Prostate gland (tissue), 2 donors: ENCODE results near the gene RPTOR.

Source experiments
- CTCF ChIP-seq, 4 experiments: fragments of 200-600 bp in 2 of 4; fragments of 450-650 bp in 2 of 4; sonication (generic) in 2 of 4; IDR thresholded peaks; 1 replicate in 3 of 4; 2 replicates in 1 of 4; pipeline ENCODE4 v1.5.1; 2016 to 2019; ENCODE audit warnings: antibody characterized with exemption in 4 of 4, mild to moderate bottlenecking in 2 of 4, moderate library complexity in 2 of 4
- POLR2A ChIP-seq: fragments of 450-650 bp; IDR thresholded peaks from one replicate; pipeline ENCODE4 v1.6.1; 2016; ENCODE audit warnings: antibody characterized with exemption, mild to moderate bottlenecking
- POLR2AphosphoS5 ChIP-seq: sonication (generic); formaldehyde crosslinking; IDR thresholded peaks from one replicate; pipeline ENCODE4 v1.6.1; 2017; ENCODE audit warnings: antibody characterized with exemption

- TF ChIP-seq POLR2A, result no peak
- TF ChIP-seq CTCF (IDR thresholded peaks at IDR 0.05), result no peak
- no peak for TF ChIP-seq POLR2AphosphoS5
Measured at GRCh38 chr17:80977172-80977571, 432.5 kb downstream of the RPTOR start.
